GM23248 (cell line): ENCODE measurements around the gene NCK2. TPM values are rescaled to one million over a fixed set of nuclear protein-coding genes. Genes with fewer than 3 reads are reported as not detected.

Source experiments
- DNase-seq: peaks from one replicate; pipeline ENCODE4 v3.0.0-alpha.2; 2015
- H2AFZ ChIP-seq: fragments of 200-600 bp; sonication (generic); 2 replicates; pipeline ENCODE4 v1.6.1; 2016; ENCODE audit warnings: antibody characterized with exemption
- H3F3A ChIP-seq: fragments of 200-600 bp; sonication (generic); 2 replicates; pipeline ENCODE4 v1.6.1; 2016; ENCODE audit warnings: mild to moderate bottlenecking, antibody characterized with exemption, mixed run types; ENCODE audit not compliant: insufficient read depth
- H3K27ac ChIP-seq: fragments of 200-600 bp; sonication (generic); 2 replicates; pipeline ENCODE4 v1.5.1; 2016; ENCODE audit warnings: mild to moderate bottlenecking
- H3K27me3 ChIP-seq: fragments of 200-600 bp; sonication (generic); replicated peaks from 2 replicates; pipeline ENCODE4 v1.6.1; 2016; ENCODE audit warnings: mild to moderate bottlenecking; ENCODE audit not compliant: insufficient read depth
- H3K36me3 ChIP-seq: fragments of 200-600 bp; sonication (generic); 2 replicates; pipeline ENCODE4 v1.6.1; 2016; ENCODE audit warnings: low read depth, mild to moderate bottlenecking
- H3K4me1 ChIP-seq: fragments of 200-600 bp; sonication (generic); 2 replicates; pipeline ENCODE4 v1.6.1; 2016; ENCODE audit warnings: mild to moderate bottlenecking; ENCODE audit not compliant: insufficient read depth
- H3K4me2 ChIP-seq: fragments of 200-600 bp; sonication (generic); one replicate; pipeline ENCODE4 v1.6.1; 2016; ENCODE audit warnings: mild to moderate bottlenecking; ENCODE audit not compliant: unreplicated experiment
- H3K4me3 ChIP-seq: fragments of 200-600 bp; sonication (generic); 2 replicates; pipeline ENCODE4 v1.5.1; 2016; ENCODE audit warnings: mild to moderate bottlenecking
- H3K79me2 ChIP-seq: fragments of 200-600 bp; sonication (generic); 2 replicates; pipeline ENCODE4 v1.6.1; 2016; ENCODE audit warnings: mild to moderate bottlenecking; ENCODE audit not compliant: insufficient read depth
- H3K9ac ChIP-seq: fragments of 200-600 bp; sonication (generic); 2 replicates; pipeline ENCODE4 v1.6.1; 2016; ENCODE audit warnings: mild to moderate bottlenecking
- H3K9me2 ChIP-seq: fragments of 200-600 bp; sonication (generic); 2 replicates; pipeline ENCODE4 v1.6.1; 2016; ENCODE audit warnings: mixed run types, mild to moderate bottlenecking, moderate library complexity; ENCODE audit not compliant: insufficient read depth
- H3K9me3 ChIP-seq: fragments of 200-600 bp; sonication (generic); one replicate; pipeline ENCODE4 v1.6.1; 2017; ENCODE audit warnings: low read depth
- H4K20me1 ChIP-seq: fragments of 200-600 bp; sonication (generic); 2 replicates; pipeline ENCODE4 v1.6.0; 2016; ENCODE audit not compliant: insufficient read depth
- EZH2 ChIP-seq: fragments of 200-600 bp; sonication (generic); IDR thresholded peaks from 2 replicates; pipeline ENCODE4 v1.6.1; 2018; ENCODE audit warnings: antibody characterized with exemption, mild to moderate bottlenecking; ENCODE audit not compliant: insufficient read depth, poor library complexity, severe bottlenecking
- EZH2phosphoT487 ChIP-seq: fragments of 200-600 bp; sonication (generic); IDR thresholded peaks from 2 replicates; pipeline ENCODE4 v1.6.1; 2018; ENCODE audit warnings: antibody characterized with exemption, moderate library complexity, mild to moderate bottlenecking, low read depth; ENCODE audit not compliant: insufficient read depth
- whole genome bisulfite sequencing, 2 experiments: methylation state at CpG; one replicate each; pipeline ENCODE4 v1.1.6; 2015 to 2017; ENCODE audit warnings: low lambda C conversion rate in 2 of 2, low coverage in 1 of 2; ENCODE audit errors: missing lambda C conversion rate in 2 of 2; 5-methylcytosine and 5-hydroxymethylcytosine counted together
- in situ Hi-C: fragments of 300-500 bp; cut with MboI; formaldehyde crosslinking; loops from 2 replicates; pipeline ENCODE4 v1.15.0; 2020
- polyA plus RNA-seq: library from polyadenylated mRNA; unstranded; fragments of >200 nt; fragmentation: Nextera tagmentation; extraction: Ambion mirVana; gene quantifications from 2 replicates; pipeline ENCODE4 v1.2.1, GENCODE V29; 2016
- total RNA-seq: library from RNA; depleted of rRNA; stranded (reverse); fragments of >200 nt; shearing (Covaris generic); gene quantifications from 2 replicates; pipeline ENCODE4 v1.2.3, GENCODE V29; 2014

Gene NCK2
- total and polyA plus RNA-seq, 2 experiments from 2014 or later, result 5.1 to 25.2 TPM

- Histone ChIP-seq H3F3A (no peaks in the 10 kb centered on the region), H2AFZ (no peak overlapping the region), H3K9me3 (no peaks in the 10 kb centered on the region), H4K20me1 (no peaks in the 10 kb centered on the region), H3K36me3 (no peaks in the 10 kb centered on the region), H3K79me2 (no peaks in the 10 kb centered on the region), H3K4me1 (no peaks in the 10 kb centered on the region), H3K9ac (no peak overlapping the region), H3K27ac (no peak overlapping the region), H3K4me3 (no peak overlapping the region), H3K9me2 (no peaks in the 10 kb centered on the region), H3K4me2 (no peak overlapping the region), H3K27me3 (peaks cover 5% of the 10 kb centered on the region; the same call in 1 of the 2 replicates)
- 32 to 36% methylated on average over 5 of the region's 5 CpGs for WGBS, 2 experiments
- no peak for TF ChIP-seq EZH2
- TF ChIP-seq EZH2phosphoT487, result no peak
- in situ Hi-C loops, result no loop called here
- DNase-seq, result no peak
Measured at GRCh38 chr2:105932582-105932981, 187.9 kb downstream of the NCK2 start.

- Histone ChIP-seq H3K9me3 (no peaks in the 10 kb centered on the region), H3K9ac (no peak overlapping the region), H3K4me2 (no peak overlapping the region), H3K27ac (no peak overlapping the region), H3K79me2 (no peaks in the 10 kb centered on the region), H3F3A (no peaks in the 10 kb centered on the region), H3K9me2 (no peaks in the 10 kb centered on the region), H3K4me3 (no peak overlapping the region), H3K4me1 (no peaks in the 10 kb centered on the region), H3K36me3 (no peaks in the 10 kb centered on the region), H2AFZ (no peak overlapping the region), H4K20me1 (no peaks in the 10 kb centered on the region), H3K27me3 (peaks cover 5% of the 10 kb centered on the region; the same call in 1 of the 2 replicates)
- 61 to 64% methylated on average over 4 of the region's 4 CpGs for WGBS, 2 experiments
- in situ Hi-C loops, result no loop called here
- TF ChIP-seq EZH2phosphoT487, result no peak
- no peak for TF ChIP-seq EZH2
- DNase-seq, result no peak
Measured at GRCh38 chr2:105933906-105934305, 189.2 kb downstream of the NCK2 start.

DNA sequence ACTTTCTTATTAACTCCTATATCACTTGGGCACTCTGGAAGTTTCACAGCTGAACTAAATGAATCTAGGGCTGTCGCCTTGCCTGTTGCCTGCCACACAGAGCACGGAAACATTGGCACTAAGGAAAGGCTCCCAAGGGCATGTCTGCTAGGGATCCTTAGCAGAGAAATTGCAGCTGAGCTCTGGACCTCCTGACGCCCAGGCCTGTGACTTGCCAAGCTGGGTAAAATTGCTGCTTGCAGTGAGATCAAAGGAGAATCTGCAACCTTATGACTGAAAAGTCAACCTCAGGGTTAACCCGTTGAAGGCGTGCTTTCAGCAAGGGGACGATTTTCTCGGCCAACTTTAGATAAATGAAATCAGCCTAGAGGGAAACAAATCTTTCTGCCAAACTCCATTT, 189.8 kb downstream of the NCK2 start:
- Histone ChIP-seq H3K9ac (no peak overlapping the region), H4K20me1 (no peaks in the 10 kb centered on the region), H3K27me3 (peaks cover 5% of the 10 kb centered on the region; the same call in 1 of the 2 replicates), H3K4me1 (no peaks in the 10 kb centered on the region), H2AFZ (no peak overlapping the region), H3K27ac (no peak overlapping the region), H3K79me2 (no peaks in the 10 kb centered on the region), H3K9me3 (no peaks in the 10 kb centered on the region), H3K9me2 (no peaks in the 10 kb centered on the region), H3K4me2 (no peak overlapping the region), H3K36me3 (no peaks in the 10 kb centered on the region), H3F3A (no peaks in the 10 kb centered on the region), H3K4me3 (no peak overlapping the region)
- in situ Hi-C loops, result no loop called here
- 2 to 3% methylated on average over 7 of the region's 7 CpGs for WGBS, 2 experiments
- DNase-seq, result no peak
- TF ChIP-seq EZH2phosphoT487 (no peak), EZH2 (no peak)

DNA sequence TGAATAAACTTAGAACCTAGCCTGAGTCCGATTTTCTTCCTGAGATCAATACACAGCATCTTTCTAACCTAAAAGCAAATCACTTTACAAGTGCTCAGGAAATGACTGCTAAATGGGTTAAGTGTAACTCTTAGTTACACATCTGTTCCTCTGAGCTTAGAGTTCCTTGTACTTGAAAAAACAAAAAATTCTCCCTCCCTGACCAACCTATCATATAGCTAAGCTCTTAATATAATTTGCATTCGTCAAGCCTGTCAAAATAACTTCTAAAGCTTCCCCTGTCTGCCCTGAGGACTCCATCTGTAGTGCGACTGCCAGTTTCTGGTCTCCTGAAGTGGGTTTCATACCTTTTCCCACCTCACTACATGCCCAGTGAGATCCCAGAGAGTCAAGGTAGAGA, 190.4 kb downstream of the NCK2 start:
- no peak for TF ChIP-seq EZH2
- no peak for TF ChIP-seq EZH2phosphoT487
- Histone ChIP-seq H3K9me3 (no peaks in the 10 kb centered on the region), H4K20me1 (no peaks in the 10 kb centered on the region), H3K4me2 (no peak overlapping the region), H3K9ac (no peak overlapping the region), H3F3A (no peaks in the 10 kb centered on the region), H3K27me3 (peaks cover 5% of the 10 kb centered on the region; the same call in 1 of the 2 replicates), H3K9me2 (no peaks in the 10 kb centered on the region), H3K79me2 (no peaks in the 10 kb centered on the region), H3K4me1 (no peaks in the 10 kb centered on the region), H3K4me3 (no peak overlapping the region), H3K27ac (no peak overlapping the region), H2AFZ (no peak overlapping the region), H3K36me3 (no peaks in the 10 kb centered on the region)
- in situ Hi-C loops, result no loop called here
- DNase-seq, result no peak
- WGBS, 2 experiments, result 24 to 33% methylated on average over 3 of the region's 3 CpGs

- H2AFZ ChIP-seq, result no peak overlapping the region
- H3K4me3 ChIP-seq, result no peak overlapping the region
- H3K9me2 ChIP-seq, result no peaks in the 10 kb centered on the region
- WGBS, 2 experiments, result 56 to 63% methylated on average over 6 of the region's 6 CpGs
- H4K20me1 ChIP-seq, result no peaks in the 10 kb centered on the region
- no peaks in the 10 kb centered on the region for H3F3A ChIP-seq
- H3K79me2 ChIP-seq, result no peaks in the 10 kb centered on the region
- no peaks in the 10 kb centered on the region for H3K4me1 ChIP-seq
- in situ Hi-C loops, result no loop called here
- no peak overlapping the region for H3K9ac ChIP-seq
- no peaks in the 10 kb centered on the region for H3K9me3 ChIP-seq
- no peak overlapping the region for H3K4me2 ChIP-seq
- no peak overlapping the region for H3K27ac ChIP-seq
- no peak for DNase-seq
- peaks cover 5% of the 10 kb centered on the region; the same call in 1 of the 2 replicates for H3K27me3 ChIP-seq
- no peaks in the 10 kb centered on the region for H3K36me3 ChIP-seq
- TF ChIP-seq EZH2, result no peak
- no peak for TF ChIP-seq EZH2phosphoT487
Measured at GRCh38 chr2:105936954-105937353, 192.2 kb downstream of the NCK2 start.
